A204.1 (cell line): Measurements from ENCODE around the gene RGR.

Experiments
- FAIRE-seq: peaks from 2 replicates; lab custom pipeline; 2012; peaks lifted over from hg19 to GRCh38; lab: Jason Lieb, UNC

Gene RGR

GRCh38 chr10:84296091-84296981 lies 51.5 kb downstream of the RGR start:
- no peak for FAIRE-seq

GRCh38 chr10:84298057-84298456 lies 53.2 kb downstream of the RGR start:
- FAIRE-seq, result no peak

- FAIRE-seq, result no peak
Observed at GRCh38 chr10:84302223-84302622, 57.4 kb downstream of the RGR start.

GRCh38 chr10:84306751-84307384 lies 62.0 kb downstream of the RGR start:
- FAIRE-seq, result no peak

- no peak for FAIRE-seq
Observed at GRCh38 chr10:84308021-84308420, 63.2 kb downstream of the RGR start.

- no peak for FAIRE-seq
Observed at GRCh38 chr10:84308481-84309304, 63.8 kb downstream of the RGR start.
